ENCODE measurements around the gene TRIP10.
A peak's percentile ranks its signal among the peaks of the same experiment; 100 is the strongest.
"Not testable (repeated sequence)": the region's sequence is repeated elsewhere in the genome, so short reads cannot be mapped to it uniquely, and the experiment has no call there.

TRIP10 gene

DNA sequence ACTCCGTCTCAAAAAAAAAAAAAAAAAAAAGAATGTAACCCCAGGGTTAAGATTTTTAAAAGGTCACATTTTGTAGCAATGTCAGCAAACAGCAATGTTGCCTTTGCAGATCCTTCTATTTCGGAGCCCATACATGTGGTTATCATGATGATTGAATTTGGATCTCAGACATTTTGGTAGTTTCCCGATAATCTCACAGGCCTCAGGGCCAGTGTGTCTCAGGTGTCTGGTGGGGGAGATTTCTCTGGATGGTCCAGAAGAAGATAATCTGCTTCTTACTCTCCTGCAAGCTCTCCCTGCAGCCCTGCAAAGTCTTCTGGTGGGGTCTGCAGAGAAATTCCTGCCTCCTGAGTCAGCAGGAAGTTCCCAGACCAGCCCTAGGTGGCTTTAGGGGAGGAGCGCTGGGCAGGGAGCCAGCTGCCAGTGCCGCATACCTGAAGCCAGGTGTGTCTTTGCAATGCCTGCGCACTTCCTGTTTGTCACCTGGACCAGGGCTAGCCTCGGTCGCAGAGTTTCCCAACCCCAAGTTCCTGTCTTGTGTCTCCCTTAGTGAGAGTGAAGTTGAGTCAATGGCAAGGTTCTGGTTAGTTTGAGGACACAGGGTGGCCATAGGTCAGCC lies 26.4 kb downstream of the TRIP10 start:
- no peaks in the 10 kb centered on the region for H3K36me3 ChIP-seq (ENCODE audit: insufficient read depth, insufficient read length, low read length)
- DNase-seq (ENCODE audit: low read depth, low spot score), result peak; percentile 70
- TF ChIP-seq SUZ12 (IDR thresholded peaks at IDR 0.05; ENCODE audit: extremely low read depth, insufficient read depth, insufficient read length), result no peak
- no peak for TF ChIP-seq ZNF274 (IDR thresholded peaks at IDR 0.05; ENCODE audit: low read depth, low read length)
- TF ChIP-seq YY1 (IDR thresholded peaks at IDR 0.05; ENCODE audit: insufficient read depth, insufficient read length), result no peak
- H3K9me3 ChIP-seq (ENCODE audit: insufficient read depth, low read length), result peaks cover 8% of the 10 kb centered on the region; the same call in 1 of the 2 replicates
- peaks cover 12% of the 10 kb centered on the region for H3K27me3 ChIP-seq (ENCODE audit: insufficient read depth, insufficient read length)
- H3K4me1 ChIP-seq (ENCODE audit: insufficient read depth, insufficient read length), result peaks cover 8% of the 10 kb centered on the region
- H3K4me3 ChIP-seq (ENCODE audit: insufficient read length, low read depth), result peak overlapping the region; percentile 86
- peak overlapping the region; percentile 7 for H3K9ac ChIP-seq (ENCODE audit: insufficient read length, low read depth)

DNA sequence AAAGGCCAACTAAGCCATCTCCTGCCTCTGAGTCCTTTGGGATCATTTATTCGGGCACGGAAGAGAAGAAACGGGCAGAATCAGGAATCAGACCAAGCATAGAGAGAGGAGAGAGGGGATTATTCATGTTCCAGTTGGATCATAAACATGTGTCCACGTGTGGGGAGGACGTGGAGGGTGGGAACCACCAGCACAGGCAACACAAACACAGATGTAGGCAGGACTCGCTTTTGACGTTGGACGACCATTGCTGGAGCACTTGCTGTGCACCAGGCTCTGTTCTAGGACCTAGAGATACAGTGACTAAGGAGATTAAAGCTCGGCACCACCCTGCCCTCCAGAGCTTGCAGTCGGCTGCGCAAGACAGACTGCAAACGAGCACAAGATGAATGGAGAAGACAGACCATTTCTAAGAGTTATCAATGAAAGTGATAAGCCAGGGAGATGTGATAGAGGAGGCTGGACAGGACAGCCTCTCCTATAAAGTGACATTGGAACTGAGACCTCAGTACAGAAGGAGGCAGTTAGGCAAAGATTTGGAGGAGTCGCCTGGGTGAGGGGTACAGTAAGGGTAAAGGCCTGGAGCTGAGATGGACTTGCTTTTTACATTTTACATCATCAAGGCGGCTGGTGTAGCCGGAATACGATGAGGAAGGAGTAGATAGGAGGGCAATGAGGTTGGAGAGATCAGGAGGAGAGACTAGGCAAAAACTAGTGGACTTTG lies 27.0 kb downstream of the TRIP10 start:
- Histone ChIP-seq H3K9me3 (ENCODE audit: insufficient read depth, low read length) (0 out of 2 replicates have a peak, but pooled peaks cover 2% of the 10 kb centered on the region), H3K27me3 (ENCODE audit: insufficient read depth, insufficient read length) (peaks cover 12% of the 10 kb centered on the region), H3K36me3 (ENCODE audit: insufficient read depth, insufficient read length, low read length) (no peaks in the 10 kb centered on the region), H3K4me1 (ENCODE audit: insufficient read depth, insufficient read length) (peaks cover 8% of the 10 kb centered on the region), H3K9ac (ENCODE audit: insufficient read length, low read depth) (peak overlapping the region; percentile 88), H3K4me3 (ENCODE audit: insufficient read length, low read depth) (peak overlapping the region; percentile 86)
- TF ChIP-seq YY1 (IDR thresholded peaks at IDR 0.05; ENCODE audit: insufficient read depth, insufficient read length) (no peak), ZNF274 (IDR thresholded peaks at IDR 0.05; ENCODE audit: low read depth, low read length) (no peak), SUZ12 (IDR thresholded peaks at IDR 0.05; ENCODE audit: extremely low read depth, insufficient read depth, insufficient read length) (no peak)
- DNase-seq (ENCODE audit: low read depth, low spot score), result no peak

DNA sequence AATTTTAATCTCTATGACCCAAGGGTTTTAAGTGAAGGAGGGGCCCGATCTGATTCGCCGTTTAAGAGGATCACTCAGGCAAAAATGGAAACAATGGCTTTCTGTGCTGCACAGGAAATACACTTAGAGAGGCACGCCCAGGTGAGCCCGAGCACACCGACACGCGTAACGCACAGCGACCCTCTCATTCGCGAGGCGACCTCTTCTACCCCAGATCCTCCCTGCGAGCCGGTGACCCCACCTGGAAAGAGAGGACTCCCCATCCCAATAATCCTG lies 27.5 kb downstream of the TRIP10 start:
- Histone ChIP-seq H3K9me3 (ENCODE audit: insufficient read depth, low read length) (no peaks in the 10 kb centered on the region), H3K9ac (ENCODE audit: insufficient read length, low read depth) (peak overlapping the region; percentile 88), H3K4me3 (ENCODE audit: insufficient read length, low read depth) (peak overlapping the region; percentile 86), H3K4me1 (ENCODE audit: insufficient read depth, insufficient read length) (peaks cover 8% of the 10 kb centered on the region), H3K36me3 (ENCODE audit: insufficient read depth, insufficient read length, low read length) (no peaks in the 10 kb centered on the region), H3K27me3 (ENCODE audit: insufficient read depth, insufficient read length) (peaks cover 12% of the 10 kb centered on the region)
- no peak for DNase-seq (ENCODE audit: low read depth, low spot score)
- TF ChIP-seq ZNF274 (IDR thresholded peaks at IDR 0.05; ENCODE audit: low read depth, low read length) (no peak), SUZ12 (IDR thresholded peaks at IDR 0.05; ENCODE audit: extremely low read depth, insufficient read depth, insufficient read length) (no peak), YY1 (IDR thresholded peaks at IDR 0.05; ENCODE audit: insufficient read depth, insufficient read length) (no peak)

DNA sequence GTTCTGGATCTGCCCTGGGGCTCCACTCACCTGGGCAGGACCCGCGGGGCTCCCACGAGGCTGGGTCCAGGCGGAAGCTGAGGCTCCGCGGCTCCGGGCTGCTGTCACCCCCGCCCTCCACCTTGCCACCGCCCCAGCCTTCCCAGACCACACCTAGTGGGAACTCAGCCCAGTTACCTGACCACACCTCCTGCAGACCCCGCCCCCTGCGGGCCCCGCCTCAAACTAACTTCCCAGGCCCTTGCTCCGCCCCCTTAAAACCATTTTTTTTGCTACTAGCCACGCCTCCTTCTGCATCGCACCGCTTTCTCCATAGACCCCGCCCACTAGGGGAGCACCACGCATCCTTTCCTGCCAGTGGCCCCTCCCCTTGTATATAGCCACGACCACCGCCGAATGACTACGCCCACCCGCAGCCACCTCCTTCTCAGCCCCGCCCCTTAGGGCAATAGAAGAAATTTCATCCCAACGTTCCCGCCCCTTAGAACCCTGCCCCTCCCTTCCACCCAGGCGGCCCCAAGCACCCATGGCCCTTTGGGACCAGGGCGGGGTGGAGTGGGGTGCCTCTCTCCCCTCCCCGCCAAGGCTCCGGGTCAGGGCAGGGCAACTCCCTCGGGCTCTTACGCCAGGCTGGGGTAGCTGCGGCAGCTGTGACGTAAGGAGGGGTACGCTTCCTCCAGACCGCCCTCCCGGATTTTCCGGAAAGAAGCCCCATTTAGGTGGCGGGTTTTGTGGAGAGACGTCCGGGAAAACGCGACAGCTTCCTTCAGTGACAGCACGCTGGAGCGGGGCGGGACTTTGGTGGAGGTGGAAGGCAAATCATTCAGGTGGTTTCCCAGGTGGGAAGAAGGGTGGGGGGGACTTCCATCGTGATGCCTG lies 28.1 kb downstream of the TRIP10 start, which contains the start of gene SH2D3A:
Gene SH2D3A (minus strand): TSS at position 79 of the 879 bp plus-strand sequence. CDS start 3,687 bp downstream, outside the sequence.
- TF ChIP-seq SUZ12 (IDR thresholded peaks at IDR 0.05; ENCODE audit: extremely low read depth, insufficient read depth, insufficient read length), result no peak
- TF ChIP-seq ZNF274 (IDR thresholded peaks at IDR 0.05; ENCODE audit: low read depth, low read length), result no peak
- TF ChIP-seq YY1 (IDR thresholded peaks at IDR 0.05; ENCODE audit: insufficient read depth, insufficient read length), result no peak
- peaks cover 12% of the 10 kb centered on the region for H3K27me3 ChIP-seq (ENCODE audit: insufficient read depth, insufficient read length)
- H3K4me3 ChIP-seq (ENCODE audit: insufficient read length, low read depth), result peak within 1 kb of the TSS; percentile 86
- DNase-seq (ENCODE audit: low read depth, low spot score), result peak; percentile 86
- H3K4me1 ChIP-seq (ENCODE audit: insufficient read depth, insufficient read length), result peaks cover 8% of the 10 kb centered on the region
- H3K9me3 ChIP-seq (ENCODE audit: insufficient read depth, low read length), result no peaks in the 10 kb centered on the region
- peak within 1 kb of the TSS; percentile 88 for H3K9ac ChIP-seq (ENCODE audit: insufficient read length, low read depth)
- H3K36me3 ChIP-seq (ENCODE audit: insufficient read depth, insufficient read length, low read length), result no peaks in the 10 kb centered on the region

DNA sequence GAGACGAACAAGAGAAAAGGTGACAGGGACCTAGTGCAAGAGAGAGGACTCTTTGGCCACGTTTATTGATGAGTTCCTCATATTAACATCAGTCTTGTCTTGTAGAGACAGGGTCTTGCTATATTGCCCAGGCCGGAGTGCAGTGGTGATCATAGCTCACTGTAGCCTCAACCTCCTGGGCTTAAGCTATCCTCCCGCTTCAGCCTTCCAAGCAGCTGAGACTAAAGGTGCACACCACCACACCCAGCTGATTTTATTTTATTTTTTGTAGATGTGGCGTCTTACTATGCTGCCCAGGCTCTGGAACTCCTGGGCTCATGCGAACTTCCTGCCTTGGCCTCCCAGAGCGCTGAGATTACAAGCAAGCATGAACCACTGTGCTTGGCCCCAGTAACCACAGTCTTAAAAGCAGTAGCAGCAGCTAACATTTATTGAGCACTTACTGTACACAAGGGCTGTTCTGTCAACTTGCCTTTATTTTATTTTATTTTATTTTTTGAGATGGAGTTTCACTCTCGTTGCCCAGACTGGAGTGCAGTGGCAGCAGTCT lies 28.8 kb downstream of the TRIP10 start:
- H3K27me3 ChIP-seq (ENCODE audit: insufficient read depth, insufficient read length), result peaks cover 12% of the 10 kb centered on the region
- no peak overlapping the region for H3K9ac ChIP-seq (ENCODE audit: insufficient read length, low read depth)
- no peak for DNase-seq (ENCODE audit: low read depth, low spot score)
- H3K4me3 ChIP-seq (ENCODE audit: insufficient read length, low read depth), result peak overlapping the region; percentile 86
- TF ChIP-seq YY1 (IDR thresholded peaks at IDR 0.05; ENCODE audit: insufficient read depth, insufficient read length) (no peak), ZNF274 (IDR thresholded peaks at IDR 0.05; ENCODE audit: low read depth, low read length) (no peak), SUZ12 (IDR thresholded peaks at IDR 0.05; ENCODE audit: extremely low read depth, insufficient read depth, insufficient read length) (no peak)
- H3K4me1 ChIP-seq (ENCODE audit: insufficient read depth, insufficient read length), result peaks cover 13% of the 10 kb centered on the region
- H3K9me3 ChIP-seq (ENCODE audit: insufficient read depth, low read length), result no peaks in the 10 kb centered on the region
- no peaks in the 10 kb centered on the region for H3K36me3 ChIP-seq (ENCODE audit: insufficient read depth, insufficient read length, low read length)

DNA sequence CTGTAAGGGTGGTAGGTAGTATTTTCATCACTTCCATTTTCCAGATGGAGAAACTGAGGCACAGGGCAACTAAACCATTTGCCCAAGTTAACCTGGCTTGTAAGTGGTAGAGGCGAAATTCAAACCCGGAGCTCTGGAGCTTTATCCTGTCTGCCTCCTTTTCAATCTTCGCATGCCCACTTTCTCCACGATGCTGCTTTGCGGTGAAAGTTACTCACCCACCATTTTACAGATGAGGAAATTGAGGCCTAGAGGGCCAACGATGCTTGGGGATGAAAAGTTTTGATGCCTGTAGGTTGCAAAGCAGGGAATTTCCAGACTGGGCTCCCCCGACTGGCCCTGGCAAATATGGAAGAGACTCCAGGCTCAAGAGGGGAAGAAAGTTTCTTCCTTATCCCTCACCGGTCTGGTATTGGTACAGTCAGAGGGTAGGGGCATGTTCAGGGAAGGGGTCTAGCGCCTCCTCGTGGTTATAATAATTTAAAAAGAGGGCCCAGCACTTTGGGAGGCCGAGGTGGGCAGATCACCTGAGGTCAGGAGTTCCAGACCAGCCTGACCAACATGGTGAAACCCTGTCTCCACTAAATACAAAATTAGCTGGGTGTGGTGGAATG lies 29.6 kb downstream of the TRIP10 start:
- Histone ChIP-seq H3K27me3 (ENCODE audit: insufficient read depth, insufficient read length) (peaks cover 12% of the 10 kb centered on the region), H3K4me3 (ENCODE audit: insufficient read length, low read depth) (no peak overlapping the region), H3K4me1 (ENCODE audit: insufficient read depth, insufficient read length) (peaks cover 16% of the 10 kb centered on the region), H3K36me3 (ENCODE audit: insufficient read depth, insufficient read length, low read length) (no peaks in the 10 kb centered on the region), H3K9ac (ENCODE audit: insufficient read length, low read depth) (no peak overlapping the region), H3K9me3 (ENCODE audit: insufficient read depth, low read length) (no peaks in the 10 kb centered on the region)
- TF ChIP-seq YY1 (IDR thresholded peaks at IDR 0.05; ENCODE audit: insufficient read depth, insufficient read length), result no peak
- no peak for TF ChIP-seq SUZ12 (IDR thresholded peaks at IDR 0.05; ENCODE audit: extremely low read depth, insufficient read depth, insufficient read length)
- no peak for TF ChIP-seq ZNF274 (IDR thresholded peaks at IDR 0.05; ENCODE audit: low read depth, low read length)
- DNase-seq (ENCODE audit: low read depth, low spot score), result no peak

DNA sequence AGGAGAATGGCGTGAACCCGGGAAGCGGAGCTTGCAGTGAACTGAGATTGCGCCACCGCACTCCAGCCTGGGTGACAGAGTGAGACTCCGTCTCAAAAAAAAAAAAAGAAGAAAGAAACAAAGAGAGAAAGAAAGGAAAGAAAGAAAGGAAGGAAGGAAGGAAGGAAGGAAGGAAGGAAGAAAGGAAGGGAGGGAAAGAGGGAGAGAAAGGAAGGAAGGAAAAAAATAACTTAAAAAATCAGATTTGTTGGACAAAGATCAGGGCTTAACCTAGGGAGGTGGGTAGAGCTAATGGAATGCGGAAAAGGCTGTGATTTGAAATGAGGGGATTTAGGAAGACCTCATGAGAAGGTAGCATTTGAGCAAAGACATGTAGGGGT lies 32.2 kb downstream of the TRIP10 start:
- H3K4me1 ChIP-seq (ENCODE audit: insufficient read depth, insufficient read length); H3K27me3 ChIP-seq (ENCODE audit: insufficient read depth, insufficient read length); H3K9ac ChIP-seq (ENCODE audit: insufficient read length, low read depth); H3K36me3 ChIP-seq (ENCODE audit: insufficient read depth, insufficient read length, low read length); DNase-seq (ENCODE audit: low read depth, low spot score); H3K4me3 ChIP-seq (ENCODE audit: insufficient read length, low read depth); H3K9me3 ChIP-seq (ENCODE audit: insufficient read depth, low read length): not testable (repeated sequence)
